K562 (cell line): ENCODE results near the gene NPC1L1. TPM values are rescaled to one million over a fixed set of nuclear protein-coding genes. Genes with fewer than 3 reads are reported as not detected.
A peak's percentile ranks its signal among the peaks of the same experiment; 100 is the strongest.

Experiments
- BRD9 ChIP-seq: fragments of 450-650 bp; IDR thresholded peaks from 2 replicates; pipeline ENCODE4 v1.6.1; 2018; ENCODE audit warnings: low read depth; ENCODE audit not compliant: partially characterized antibody
- CC2D1A ChIP-seq: fragments of 450-650 bp; IDR thresholded peaks from 2 replicates; pipeline ENCODE4 v1.6.1; 2017; ENCODE audit warnings: mild to moderate bottlenecking
- KDM2B ChIP-seq: fragments of 250-450 bp; sonication (Bioruptor Pico); IDR thresholded peaks from 2 replicates; pipeline ENCODE4 v1.8.0; 2021; ENCODE audit warnings: mild to moderate bottlenecking, moderate library complexity
- KLF6 ChIP-seq: fragments of 250-450 bp; sonication (Bioruptor Pico); IDR thresholded peaks from 2 replicates; pipeline ENCODE4 v1.4.0; 2020; ENCODE audit warnings: mild to moderate bottlenecking, moderate library complexity, borderline replicate concordance
- MTA2 ChIP-seq: fragments of 450-650 bp; IDR thresholded peaks from 2 replicates; pipeline ENCODE4 v1.6.1; 2016; ENCODE audit warnings: low read depth
- PHF8 ChIP-seq: fragments of 200-600 bp; sonication (generic); IDR thresholded peaks from 2 replicates; pipeline ENCODE4 v1.6.1; 2012; ENCODE audit warnings: mixed run types, mild to moderate bottlenecking, inconsistent platforms, low read length, moderate library complexity, borderline replicate concordance
- RBBP5 ChIP-seq: fragments of 200-600 bp; sonication (generic); IDR thresholded peaks from 2 replicates; pipeline ENCODE4 v1.6.1; 2012; ENCODE audit warnings: borderline replicate concordance, mild to moderate bottlenecking, low read length, control low read depth, inconsistent platforms; ENCODE audit not compliant: insufficient read depth, poor library complexity, severe bottlenecking
- RBM17 ChIP-seq: fragments of 200-400 bp; formaldehyde crosslinking; IDR thresholded peaks from 2 replicates; pipeline ENCODE4 v1.6.1; 2017; ENCODE audit warnings: low read depth, mild to moderate bottlenecking, low read length, borderline replicate concordance
- ZNF696 ChIP-seq: fragments of 250-450 bp; sonication (Bioruptor Pico); conservative IDR thresholded peaks from 2 replicates; pipeline ENCODE4 v1.4.0; 2020; ENCODE audit warnings: mild to moderate bottlenecking, moderate library complexity
- polyA plus RNA-seq, 8 experiments: library from polyadenylated mRNA; depleted of rRNA in 4 of 8; stranded (reverse) in 5 of 8; unstranded in 3 of 8; fragments of >200 nt; fragmentation: Nextera tagmentation in 2 of 8; fragmentation: Illumina TruSeq in 1 of 8; extraction: Ambion mirVana in 2 of 8; extraction: Trizol in 1 of 8; gene quantifications; 2 replicates each; pipeline versions ENCODE4 v1.2.1 to v1.2.3, GENCODE V29; 2011 to 2014; ENCODE audit warnings: inconsistent platforms in 1 of 8, missing spikeins in 1 of 8
- total RNA-seq, 7 experiments: library from RNA; depleted of rRNA in 6 of 7; stranded (reverse); fragments of >200 nt in 6 of 7; fragmentation: Illumina TruSeq in 2 of 7; extraction: Trizol in 2 of 7; gene quantifications; 2 replicates each; pipeline versions ENCODE4 v1.2.1 to v1.2.3, GENCODE V29; 2011 to 2021; ENCODE audit warnings: low replicate concordance in 1 of 7
- TF ChIP-seq, protein P1 (sequence below): sonication (generic); formaldehyde crosslinking; IDR thresholded peaks from 2 replicates; pipeline ENCODE4 v1.8.1; 2023; ENCODE audit warnings: mild to moderate bottlenecking, missing genetic modification reagents
- TF ChIP-seq, protein P2 (sequence below): fragments of 150-350 bp; conservative IDR thresholded peaks from 2 replicates; pipeline ENCODE4 v1.6.1; 2014; ENCODE audit warnings: low read length
- TF ChIP-seq, protein P3 (sequence below): fragments of 450-650 bp; formaldehyde crosslinking; IDR thresholded peaks from 2 replicates; pipeline ENCODE4 v1.4.0; 2020; ENCODE audit warnings: mild to moderate bottlenecking, mixed read lengths
- TF ChIP-seq, protein P4 (sequence below): fragments of 450-650 bp; IDR thresholded peaks from 2 replicates; pipeline ENCODE4 v1.6.1; 2016; ENCODE audit warnings: low read depth, mild to moderate bottlenecking, moderate library complexity
- TF ChIP-seq, protein P5 (sequence below): fragments of 450-650 bp; formaldehyde crosslinking; IDR thresholded peaks from 2 replicates; pipeline ENCODE4 v1.4.0; 2020; ENCODE audit warnings: mild to moderate bottlenecking, moderate library complexity
- TF ChIP-seq, protein P6 (sequence below): IDR thresholded peaks from 2 replicates; pipeline ENCODE4 v1.6.1; 2012; ENCODE audit warnings: low read depth, low read length, improper control_type of control experiment, borderline replicate concordance

NPC1L1 gene
- total and polyA plus RNA-seq, 9 of the 15 experiments (the other 6 are each of a cell fraction or from before 2014, with no cell fraction given): 0.01 to 0.18 (median 0.07) TPM; not detected in 4

DNA sequence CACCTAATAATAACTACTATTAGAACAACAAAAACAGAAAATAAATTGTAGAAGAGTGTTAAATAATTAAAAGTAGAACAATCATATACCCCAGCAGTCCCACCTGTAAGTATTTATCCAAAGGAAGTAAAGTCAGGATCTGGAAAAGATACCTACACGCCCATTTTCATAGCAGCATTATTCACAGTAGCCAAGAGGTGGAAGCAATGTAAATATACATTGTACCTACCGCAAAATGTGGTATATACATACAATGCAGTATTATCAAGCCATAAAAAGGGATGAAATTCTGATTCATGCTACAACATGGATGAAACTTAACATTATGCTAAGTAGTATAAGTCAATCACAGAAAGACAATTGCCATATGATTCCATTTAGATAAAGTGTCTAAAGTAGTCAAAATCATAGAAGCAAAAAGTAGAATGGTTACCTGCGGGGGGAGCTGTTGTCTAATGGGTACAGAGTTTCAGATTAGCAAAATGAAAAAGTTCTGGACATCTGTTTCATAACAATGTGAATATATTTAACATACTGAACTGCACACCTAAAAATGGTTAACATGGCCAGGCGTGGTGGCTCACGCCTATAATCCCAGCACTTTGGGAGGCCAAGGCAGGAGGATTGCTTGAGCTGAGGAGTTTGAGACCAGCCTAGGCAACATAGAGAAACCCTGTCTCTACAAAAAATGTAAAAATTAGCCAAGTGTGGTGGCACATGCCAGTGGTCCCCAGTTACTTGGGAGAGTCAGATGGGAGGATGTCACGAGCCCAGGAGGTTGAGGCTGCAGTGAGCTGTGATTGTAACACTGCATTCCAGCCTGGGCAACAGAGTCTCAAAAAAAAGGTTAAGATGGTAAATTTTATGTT lies 46.9 kb upstream of the NPC1L1 start (continued):
- TF ChIP-seq, protein P1, sequence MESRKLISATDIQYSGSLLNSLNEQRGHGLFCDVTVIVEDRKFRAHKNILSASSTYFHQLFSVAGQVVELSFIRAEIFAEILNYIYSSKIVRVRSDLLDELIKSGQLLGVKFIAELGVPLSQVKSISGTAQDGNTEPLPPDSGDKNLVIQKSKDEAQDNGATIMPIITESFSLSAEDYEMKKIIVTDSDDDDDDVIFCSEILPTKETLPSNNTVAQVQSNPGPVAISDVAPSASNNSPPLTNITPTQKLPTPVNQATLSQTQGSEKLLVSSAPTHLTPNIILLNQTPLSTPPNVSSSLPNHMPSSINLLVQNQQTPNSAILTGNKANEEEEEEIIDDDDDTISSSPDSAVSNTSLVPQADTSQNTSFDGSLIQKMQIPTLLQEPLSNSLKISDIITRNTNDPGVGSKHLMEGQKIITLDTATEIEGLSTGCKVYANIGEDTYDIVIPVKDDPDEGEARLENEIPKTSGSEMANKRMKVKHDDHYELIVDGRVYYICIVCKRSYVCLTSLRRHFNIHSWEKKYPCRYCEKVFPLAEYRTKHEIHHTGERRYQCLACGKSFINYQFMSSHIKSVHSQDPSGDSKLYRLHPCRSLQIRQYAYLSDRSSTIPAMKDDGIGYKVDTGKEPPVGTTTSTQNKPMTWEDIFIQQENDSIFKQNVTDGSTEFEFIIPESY (CRISPR knock-in tag): peak; percentile 38; the same call in 1 of the 2 replicates
- TF ChIP-seq, protein P2, sequence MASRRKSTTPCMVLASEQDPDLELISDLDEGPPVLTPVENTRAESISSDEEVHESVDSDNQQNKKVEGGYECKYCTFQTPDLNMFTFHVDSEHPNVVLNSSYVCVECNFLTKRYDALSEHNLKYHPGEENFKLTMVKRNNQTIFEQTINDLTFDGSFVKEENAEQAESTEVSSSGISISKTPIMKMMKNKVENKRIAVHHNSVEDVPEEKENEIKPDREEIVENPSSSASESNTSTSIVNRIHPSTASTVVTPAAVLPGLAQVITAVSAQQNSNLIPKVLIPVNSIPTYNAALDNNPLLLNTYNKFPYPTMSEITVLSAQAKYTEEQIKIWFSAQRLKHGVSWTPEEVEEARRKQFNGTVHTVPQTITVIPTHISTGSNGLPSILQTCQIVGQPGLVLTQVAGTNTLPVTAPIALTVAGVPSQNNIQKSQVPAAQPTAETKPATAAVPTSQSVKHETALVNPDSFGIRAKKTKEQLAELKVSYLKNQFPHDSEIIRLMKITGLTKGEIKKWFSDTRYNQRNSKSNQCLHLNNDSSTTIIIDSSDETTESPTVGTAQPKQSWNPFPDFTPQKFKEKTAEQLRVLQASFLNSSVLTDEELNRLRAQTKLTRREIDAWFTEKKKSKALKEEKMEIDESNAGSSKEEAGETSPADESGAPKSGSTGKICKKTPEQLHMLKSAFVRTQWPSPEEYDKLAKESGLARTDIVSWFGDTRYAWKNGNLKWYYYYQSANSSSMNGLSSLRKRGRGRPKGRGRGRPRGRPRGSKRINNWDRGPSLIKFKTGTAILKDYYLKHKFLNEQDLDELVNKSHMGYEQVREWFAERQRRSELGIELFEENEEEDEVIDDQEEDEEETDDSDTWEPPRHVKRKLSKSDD: no peak
- TF ChIP-seq ZNF696 (CRISPR knock-in tag) (no peak), RBBP5 (no peak), KLF6 (CRISPR knock-in tag) (no peak), MTA2 (no peak), RBM17 (no peak), BRD9 (peak; percentile 66), KDM2B (CRISPR knock-in tag) (no peak), PHF8 (no peak), CC2D1A (0 out of 2 replicates have a peak, but pooled peaks have one; percentile 40)
- TF ChIP-seq, protein P3, sequence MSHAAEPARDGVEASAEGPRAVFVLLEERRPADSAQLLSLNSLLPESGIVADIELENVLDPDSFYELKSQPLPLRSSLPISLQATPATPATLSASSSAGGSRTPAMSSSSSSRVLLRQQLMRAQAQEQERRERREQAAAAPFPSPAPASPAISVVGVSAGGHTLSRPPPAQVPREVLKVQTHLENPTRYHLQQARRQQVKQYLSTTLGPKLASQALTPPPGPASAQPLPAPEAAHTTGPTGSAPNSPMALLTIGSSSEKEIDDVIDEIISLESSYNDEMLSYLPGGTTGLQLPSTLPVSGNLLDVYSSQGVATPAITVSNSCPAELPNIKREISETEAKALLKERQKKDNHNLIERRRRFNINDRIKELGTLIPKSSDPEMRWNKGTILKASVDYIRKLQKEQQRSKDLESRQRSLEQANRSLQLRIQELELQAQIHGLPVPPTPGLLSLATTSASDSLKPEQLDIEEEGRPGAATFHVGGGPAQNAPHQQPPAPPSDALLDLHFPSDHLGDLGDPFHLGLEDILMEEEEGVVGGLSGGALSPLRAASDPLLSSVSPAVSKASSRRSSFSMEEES (CRISPR knock-in tag): no peak
- TF ChIP-seq, protein P4, sequence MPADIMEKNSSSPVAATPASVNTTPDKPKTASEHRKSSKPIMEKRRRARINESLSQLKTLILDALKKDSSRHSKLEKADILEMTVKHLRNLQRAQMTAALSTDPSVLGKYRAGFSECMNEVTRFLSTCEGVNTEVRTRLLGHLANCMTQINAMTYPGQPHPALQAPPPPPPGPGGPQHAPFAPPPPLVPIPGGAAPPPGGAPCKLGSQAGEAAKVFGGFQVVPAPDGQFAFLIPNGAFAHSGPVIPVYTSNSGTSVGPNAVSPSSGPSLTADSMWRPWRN: no peak
- TF ChIP-seq, protein P5, sequence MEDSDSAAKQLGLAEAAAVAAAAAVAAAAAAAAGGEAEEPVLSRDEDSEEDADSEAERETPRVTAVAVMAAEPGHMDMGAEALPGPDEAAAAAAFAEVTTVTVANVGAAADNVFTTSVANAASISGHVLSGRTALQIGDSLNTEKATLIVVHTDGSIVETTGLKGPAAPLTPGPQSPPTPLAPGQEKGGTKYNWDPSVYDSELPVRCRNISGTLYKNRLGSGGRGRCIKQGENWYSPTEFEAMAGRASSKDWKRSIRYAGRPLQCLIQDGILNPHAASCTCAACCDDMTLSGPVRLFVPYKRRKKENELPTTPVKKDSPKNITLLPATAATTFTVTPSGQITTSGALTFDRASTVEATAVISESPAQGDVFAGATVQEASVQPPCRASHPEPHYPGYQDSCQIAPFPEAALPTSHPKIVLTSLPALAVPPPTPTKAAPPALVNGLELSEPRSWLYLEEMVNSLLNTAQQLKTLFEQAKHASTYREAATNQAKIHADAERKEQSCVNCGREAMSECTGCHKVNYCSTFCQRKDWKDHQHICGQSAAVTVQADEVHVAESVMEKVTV (CRISPR knock-in tag): peak; percentile 78
- TF ChIP-seq, protein P6, sequence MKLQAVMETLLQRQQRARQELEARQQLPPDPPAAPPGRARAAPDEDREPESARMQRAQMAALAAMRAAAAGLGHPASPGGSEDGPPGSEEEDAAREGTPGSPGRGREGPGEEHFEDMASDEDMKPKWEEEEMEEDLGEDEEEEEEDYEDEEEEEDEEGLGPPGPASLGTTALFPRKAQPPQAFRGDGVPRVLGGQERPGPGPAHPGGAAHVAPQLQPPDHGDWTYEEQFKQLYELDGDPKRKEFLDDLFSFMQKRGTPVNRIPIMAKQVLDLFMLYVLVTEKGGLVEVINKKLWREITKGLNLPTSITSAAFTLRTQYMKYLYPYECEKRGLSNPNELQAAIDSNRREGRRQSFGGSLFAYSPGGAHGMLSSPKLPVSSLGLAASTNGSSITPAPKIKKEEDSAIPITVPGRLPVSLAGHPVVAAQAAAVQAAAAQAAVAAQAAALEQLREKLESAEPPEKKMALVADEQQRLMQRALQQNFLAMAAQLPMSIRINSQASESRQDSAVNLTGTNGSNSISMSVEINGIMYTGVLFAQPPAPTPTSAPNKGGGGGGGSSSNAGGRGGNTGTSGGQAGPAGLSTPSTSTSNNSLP: 0 out of 2 replicates have a peak, but pooled peaks have one; percentile 47
